NT2/D1 (cell line): ENCODE measurements around the gene ERC2.

Experiments used
- DNase-seq: peaks from one replicate; pipeline ENCODE4 v3.0.0-alpha.2; 2011; ENCODE audit warnings: low read depth, low spot score
- H3K27me3 ChIP-seq: 2 replicates; pipeline ENCODE4 v1.6.0; 2011; ENCODE audit warnings: mild to moderate bottlenecking; ENCODE audit not compliant: insufficient read length, insufficient read depth
- H3K36me3 ChIP-seq: 2 replicates; pipeline ENCODE4 v1.6.1; 2011; ENCODE audit warnings: mild to moderate bottlenecking, low read length, mixed read lengths; ENCODE audit not compliant: insufficient read depth, insufficient read length
- H3K4me1 ChIP-seq: 2 replicates; pipeline ENCODE4 v1.5.1; 2011; ENCODE audit not compliant: insufficient read depth, insufficient read length
- H3K4me3 ChIP-seq: 2 replicates; pipeline ENCODE4 v1.5.1; 2011; ENCODE audit warnings: low read depth; ENCODE audit not compliant: insufficient read length
- H3K9ac ChIP-seq: 2 replicates; pipeline ENCODE4 v1.6.0; 2011; ENCODE audit warnings: low read depth; ENCODE audit not compliant: insufficient read length
- H3K9me3 ChIP-seq: 2 replicates; pipeline ENCODE4 v1.5.1; 2011; ENCODE audit warnings: mild to moderate bottlenecking, low read length; ENCODE audit not compliant: insufficient read depth
- SUZ12 ChIP-seq: IDR thresholded peaks from 2 replicates; pipeline ENCODE4 v1.6.1; 2011; ENCODE audit not compliant: insufficient read length, insufficient read depth; ENCODE audit errors: extremely low read depth
- YY1 ChIP-seq: IDR thresholded peaks from 2 replicates; pipeline ENCODE4 v1.6.1; 2011; ENCODE audit not compliant: insufficient read length, insufficient read depth
- ZNF274 ChIP-seq: IDR thresholded peaks from 2 replicates; pipeline ENCODE4 v1.6.1; 2011; ENCODE audit warnings: mild to moderate bottlenecking, low read depth, low read length

The ERC2 gene

GRCh38 chr3:56323986-56324420, 144.3 kb downstream of the ERC2 start:
- peaks cover 5% of the 10 kb centered on the region for H3K4me1 ChIP-seq
- H3K9me3 ChIP-seq: no peaks in the 10 kb centered on the region
- no peak for TF ChIP-seq SUZ12
- no peak for TF ChIP-seq ZNF274
- no peak for TF ChIP-seq YY1

GRCh38 chr3:56322862-56323261, 145.4 kb downstream of the ERC2 start:
- H3K4me1 ChIP-seq: peaks cover 5% of the 10 kb centered on the region
- H3K36me3 ChIP-seq: no peaks in the 10 kb centered on the region
- DNase-seq: no peak
- H3K9me3 ChIP-seq: no peaks in the 10 kb centered on the region
- no peak overlapping the region for H3K4me3 ChIP-seq
- TF ChIP-seq ZNF274: no peak
- no peak for TF ChIP-seq YY1
- no peak for TF ChIP-seq SUZ12
- H3K27me3 ChIP-seq: no peaks in the 10 kb centered on the region
- no peak overlapping the region for H3K9ac ChIP-seq

More at GRCh38 chr3:56323986-56324420, 144.3 kb downstream of the ERC2 start:
- Histone ChIP-seq H3K4me3 (no peak overlapping the region), H3K9ac (no peak overlapping the region), H3K36me3 (no peaks in the 10 kb centered on the region), H3K27me3 (no peaks in the 10 kb centered on the region)
- no peak for DNase-seq

GRCh38 chr3:56321892-56322291, 146.4 kb downstream of the ERC2 start:
- Histone ChIP-seq H3K4me1 (peaks cover 5% of the 10 kb centered on the region), H3K9me3 (no peaks in the 10 kb centered on the region), H3K9ac (no peak overlapping the region), H3K36me3 (no peaks in the 10 kb centered on the region), H3K4me3 (no peak overlapping the region), H3K27me3 (no peaks in the 10 kb centered on the region)
- no peak for DNase-seq
- TF ChIP-seq ZNF274 (no peak), SUZ12 (no peak), YY1 (no peak)

- Histone ChIP-seq H3K4me1 (peaks cover 5% of the 10 kb centered on the region), H3K27me3 (no peaks in the 10 kb centered on the region), H3K4me3 (no peak overlapping the region), H3K9ac (no peak overlapping the region), H3K36me3 (no peaks in the 10 kb centered on the region), H3K9me3 (no peaks in the 10 kb centered on the region)
- no peak for DNase-seq
- TF ChIP-seq ZNF274: no peak
- TF ChIP-seq YY1: no peak
- TF ChIP-seq SUZ12: no peak
These were observed 146.9 kb downstream of the ERC2 start for GRCh38 chr3:56321383-56321782.

- Histone ChIP-seq H3K36me3 (no peaks in the 10 kb centered on the region), H3K4me1 (peaks cover 5% of the 10 kb centered on the region), H3K9me3 (no peaks in the 10 kb centered on the region), H3K27me3 (no peaks in the 10 kb centered on the region), H3K4me3 (no peak overlapping the region), H3K9ac (no peak overlapping the region)
- TF ChIP-seq YY1 (no peak), ZNF274 (no peak), SUZ12 (no peak)
- no peak for DNase-seq
These were observed 147.4 kb downstream of the ERC2 start for GRCh38 chr3:56320883-56321282.

GRCh38 chr3:56318891-56319290, 149.4 kb downstream of the ERC2 start:
- Histone ChIP-seq H3K4me3 (no peak overlapping the region), H3K36me3 (no peaks in the 10 kb centered on the region), H3K4me1 (no peaks in the 10 kb centered on the region), H3K27me3 (no peaks in the 10 kb centered on the region), H3K9me3 (no peaks in the 10 kb centered on the region), H3K9ac (no peak overlapping the region)
- TF ChIP-seq ZNF274 (no peak), SUZ12 (no peak), YY1 (no peak)
- no peak for DNase-seq

- Histone ChIP-seq H3K36me3 (no peaks in the 10 kb centered on the region), H3K9me3 (no peaks in the 10 kb centered on the region), H3K4me1 (no peaks in the 10 kb centered on the region), H3K4me3 (no peak overlapping the region), H3K27me3 (no peaks in the 10 kb centered on the region), H3K9ac (no peak overlapping the region)
- TF ChIP-seq YY1 (no peak), ZNF274 (no peak), SUZ12 (no peak)
- DNase-seq: no peak
These were observed 151.3 kb downstream of the ERC2 start for GRCh38 chr3:56316944-56317343.
